Body of pancreas (tissue), 4 donors: ENCODE results near the gene SCAF4. TPM values are rescaled to one million over a fixed set of nuclear protein-coding genes. Genes with fewer than 3 reads are reported as not detected.
"Not testable (repeated sequence)": the region's sequence is repeated elsewhere in the genome, so short reads cannot be mapped to it uniquely, and the experiment has no call there.

Experiments used
- ATAC-seq: fragments of 150-250 bp; one replicate; pipeline ENCODE4 v1.9.1; 2016
- DNase-seq, 4 donors: peaks; one replicate each; pipeline ENCODE4 v3.0.0-alpha.2; 2019
- H3K27ac ChIP-seq, 4 donors: fragments of 200-600 bp; sonication (generic); 1 replicate in 3 of 4; 2 replicates in 1 of 4; pipeline versions ENCODE4 v1.5.1 to v1.6.1; 2016 to 2019; ENCODE audit warnings: mild to moderate bottlenecking in 1 of 4, mixed read lengths in 1 of 4, moderate library complexity in 1 of 4
- H3K27me3 ChIP-seq, 2 donors: fragments of 200-600 bp; sonication (generic); one replicate each; pipeline ENCODE4 v1.6.0; 2016; ENCODE audit warnings: mild to moderate bottlenecking in 1 of 2
- H3K36me3 ChIP-seq, 2 donors: fragments of 200-600 bp; sonication (generic); replicated peaks in 1 of 2; 2 replicates each; pipeline ENCODE4 v1.5.1; 2016; ENCODE audit warnings: low read depth in 2 of 2; ENCODE audit not compliant: insufficient read depth in 1 of 2
- H3K4me1 ChIP-seq: fragments of 200-600 bp; sonication (generic); one replicate; pipeline ENCODE4 v1.6.0; 2016
- H3K4me3 ChIP-seq, 2 donors: fragments of 200-600 bp; sonication (generic); 1 replicate in 1 of 2; 2 replicates in 1 of 2; pipeline ENCODE4 v1.5.1; 2016 to 2019
- H3K9me3 ChIP-seq, 3 donors: fragments of 200-600 bp; sonication (generic); 1 replicate in 2 of 3; 2 replicates in 1 of 3; pipeline ENCODE4 v1.5.1; 2016
- CTCF ChIP-seq, 7 experiments: fragments of 450-650 bp in 4 of 7; fragments of 200-600 bp in 3 of 7; sonication (generic) in 3 of 7; IDR thresholded peaks; one replicate each; pipeline ENCODE4 v1.5.1; 2016 to 2019; ENCODE audit warnings: antibody characterized with exemption in 7 of 7
- POLR2A ChIP-seq, 3 donors: fragments of 450-650 bp; IDR thresholded peaks; one replicate each; pipeline ENCODE4 v1.6.1; 2016; ENCODE audit warnings: antibody characterized with exemption in 3 of 3, mild to moderate bottlenecking in 2 of 3
- WGBS, 2 donors: methylation state at CpG; one replicate each; pipeline ENCODE4 v1.1.5; 2017; 5-methylcytosine and 5-hydroxymethylcytosine counted together
- intact Hi-C: fragments of 100-400 bp; cut with DNase I; formaldehyde crosslinking; loops from one replicate; pipeline ENCODE4 v1.15.1; 2023
- total RNA-seq, 2 donors: library from RNA; depleted of rRNA; stranded (reverse); fragments of >200 nt; gene quantifications; one replicate each; pipeline ENCODE4 v1.1.0, GENCODE V29; 2016

The SCAF4 gene
- total RNA-seq, 2 donors from 2014 or later, result 9.2 to 11.4 TPM

- Histone ChIP-seq H3K4me1 (no peaks in the 10 kb centered on the region), H3K27ac (no peak overlapping the region), H3K27me3 (no peaks in the 10 kb centered on the region), H3K9me3 (no peaks in the 10 kb centered on the region), H3K4me3 (no peak overlapping the region), H3K36me3 (no peaks in the 10 kb centered on the region)
- DNase-seq (no peak), ATAC-seq (no peak)
- WGBS, 2 donors, result 83 to 93% methylated on average over 5 of the region's 5 CpGs
- TF ChIP-seq POLR2A (IDR thresholded peaks at IDR 0.05) (no peak), CTCF (IDR thresholded peaks at IDR 0.05) (no peak)
- intact Hi-C loops, result no loop called here
Observed at GRCh38 chr21:31741116-31741515, 9.2 kb upstream of the SCAF4 start.

- H3K27me3 ChIP-seq, H3K4me3 ChIP-seq, H3K36me3 ChIP-seq, intact Hi-C loops, H3K9me3 ChIP-seq, ATAC-seq, H3K4me1 ChIP-seq, DNase-seq, H3K27ac ChIP-seq: not testable (repeated sequence)
- 77 to 80% methylated on average over 7 to 8 of the region's 8 CpGs for WGBS, 2 donors
Observed at GRCh38 chr21:31737586-31738397, 5.9 kb upstream of the SCAF4 start.

GRCh38 chr21:31735511-31735992 lies 3.6 kb upstream of the SCAF4 start:
- peaks cover 14% of the 10 kb centered on the region for H3K4me1 ChIP-seq
- 72 to 80% methylated on average over 4 of the region's 4 CpGs for WGBS, 2 donors
- intact Hi-C loops, result no loop called here

GRCh38 chr21:31733551-31734149 lies 1.7 kb upstream of the SCAF4 start:
- intact Hi-C loops, result no loop called here

More at GRCh38 chr21:31735511-31735992, 3.6 kb upstream of the SCAF4 start:
- H3K36me3 ChIP-seq, result no peaks in the 10 kb centered on the region
- TF ChIP-seq CTCF (IDR thresholded peaks at IDR 0.05) (no peak), POLR2A (IDR thresholded peaks at IDR 0.05) (no peak)
- no peak for DNase-seq
- H3K27ac ChIP-seq, result no peak overlapping the region
- no peak overlapping the region for H3K4me3 ChIP-seq
- no peaks in the 10 kb centered on the region for H3K9me3 ChIP-seq
- no peaks in the 10 kb centered on the region for H3K27me3 ChIP-seq
- ATAC-seq, result no peak

More at GRCh38 chr21:31733551-31734149, 1.7 kb upstream of the SCAF4 start:
- no peaks in the 10 kb centered on the region for H3K27me3 ChIP-seq
- H3K36me3 ChIP-seq, result no peaks in the 10 kb centered on the region
- no peak for DNase-seq
- peaks cover 32% of the 10 kb centered on the region for H3K4me1 ChIP-seq
- peak overlapping the region in 1 of 4 donors; percentile 94 for H3K27ac ChIP-seq
- ATAC-seq, result no peak
- H3K9me3 ChIP-seq, result no peaks in the 10 kb centered on the region
- no peak overlapping the region for H3K4me3 ChIP-seq
- no peak for TF ChIP-seq POLR2A (IDR thresholded peaks at IDR 0.05)
- TF ChIP-seq CTCF (IDR thresholded peaks at IDR 0.05), result no peak
- WGBS, 2 donors, result 40 to 41% methylated on average over 6 of the region's 6 CpGs
